ENCODE measurements around the gene LRRC49. TPM values are rescaled to one million over a fixed set of nuclear protein-coding genes. Genes with fewer than 3 reads are reported as not detected.

LRRC49 gene
- total RNA-seq, 2 experiments from 2014 or later = not detected

DNA sequence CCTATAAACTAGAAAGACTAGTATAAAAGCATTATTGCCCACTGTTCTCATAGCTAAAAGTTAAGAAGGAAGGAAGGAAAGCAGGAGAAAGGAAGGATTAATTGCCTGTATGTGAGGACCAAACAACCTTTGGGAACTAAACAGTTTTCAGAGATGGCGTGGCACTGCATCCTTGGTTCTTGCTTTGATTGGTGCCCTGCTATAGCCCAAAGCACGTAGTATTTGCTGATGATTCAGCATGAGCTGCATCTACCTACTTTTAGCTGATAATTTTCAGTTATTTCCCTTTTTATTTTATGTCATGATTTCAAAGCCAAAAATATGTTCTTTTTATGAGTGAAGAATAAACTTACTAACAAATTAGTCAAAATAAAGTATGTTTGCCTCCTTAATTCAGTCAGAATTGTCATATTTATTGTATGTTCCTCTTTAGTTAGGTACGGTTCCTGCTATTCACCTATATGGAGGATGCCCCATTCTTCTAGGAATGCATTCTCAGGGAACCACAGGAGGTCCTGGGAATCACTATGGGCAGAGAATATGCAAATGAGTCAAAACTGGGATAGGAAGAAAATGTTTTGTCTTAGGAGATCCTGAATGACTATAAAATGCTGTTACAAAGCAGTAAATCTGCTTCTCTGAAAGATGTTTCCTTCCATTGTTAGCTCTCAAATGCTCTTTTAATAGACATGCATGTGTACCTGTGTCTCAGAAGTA, 157.2 kb downstream of the LRRC49 start:
- Mint-ChIP-seq H3K27ac (no peak overlapping the region), H3K27me3 (peaks cover 7% of the 10 kb centered on the region), H3K4me3 (no peak overlapping the region), H3K9me3 (no peaks in the 10 kb centered on the region), H3K36me3 (no peaks in the 10 kb centered on the region), H3K4me1 (no peaks in the 10 kb centered on the region)
- no peak for ATAC-seq (ENCODE audit: low read depth)
- POLR2A ChIA-PET = no interaction called here
- no peak for DNase-seq

DNA sequence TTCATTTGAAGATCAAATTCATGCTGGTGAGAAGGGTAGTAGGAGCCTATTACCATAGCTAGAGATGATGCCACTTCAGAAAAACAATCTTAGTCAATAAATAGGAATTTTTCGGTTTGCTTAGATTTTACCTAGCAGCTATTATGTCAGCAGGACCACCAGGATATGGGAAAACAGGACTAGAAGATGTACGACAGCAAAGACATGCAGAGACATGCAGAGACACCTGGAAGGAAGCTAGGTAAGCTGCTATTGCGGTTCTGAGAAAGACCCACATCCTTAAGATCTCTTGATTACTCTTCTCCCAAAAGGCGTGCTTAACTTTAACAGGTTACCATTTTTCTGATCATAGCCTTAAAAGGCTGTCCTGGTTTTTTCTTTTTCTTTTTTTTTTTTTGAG, 157.8 kb downstream of the LRRC49 start:
- Mint-ChIP-seq H3K36me3 (no peaks in the 10 kb centered on the region), H3K27ac (no peak overlapping the region), H3K27me3 (peaks cover 4% of the 10 kb centered on the region), H3K4me3 (no peak overlapping the region), H3K9me3 (no peaks in the 10 kb centered on the region), H3K4me1 (no peaks in the 10 kb centered on the region)
- no peak for ATAC-seq (ENCODE audit: low read depth)
- DNase-seq = no peak
- POLR2A ChIA-PET = no interaction called here

DNA sequence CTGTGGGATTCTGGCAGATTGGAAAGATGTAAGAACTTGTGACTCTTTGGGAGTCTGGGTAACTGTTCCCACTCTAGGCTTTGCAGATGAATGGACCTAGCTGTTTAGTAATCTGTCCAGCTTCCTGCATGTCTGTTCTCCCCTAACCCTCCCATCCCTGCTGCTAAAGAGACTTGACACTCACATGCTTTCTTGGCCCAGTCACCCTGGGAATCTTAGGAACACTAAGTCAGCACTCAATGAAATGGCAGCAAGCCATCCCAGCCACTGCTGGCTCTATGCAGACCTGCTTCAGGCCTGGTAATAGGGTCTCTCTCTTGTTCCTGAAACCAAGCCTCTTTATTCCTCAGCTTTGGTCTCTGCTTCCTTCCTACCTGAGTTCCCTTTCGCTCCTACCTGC, 158.9 kb downstream of the LRRC49 start:
- Mint-ChIP-seq H3K27ac (no peak overlapping the region), H3K4me3 (no peak overlapping the region), H3K27me3 (peaks cover 2% of the 10 kb centered on the region), H3K4me1 (no peaks in the 10 kb centered on the region), H3K9me3 (no peaks in the 10 kb centered on the region), H3K36me3 (no peaks in the 10 kb centered on the region)
- no peak for ATAC-seq (ENCODE audit: low read depth)
- POLR2A ChIA-PET = no interaction called here
- no peak for DNase-seq

DNA sequence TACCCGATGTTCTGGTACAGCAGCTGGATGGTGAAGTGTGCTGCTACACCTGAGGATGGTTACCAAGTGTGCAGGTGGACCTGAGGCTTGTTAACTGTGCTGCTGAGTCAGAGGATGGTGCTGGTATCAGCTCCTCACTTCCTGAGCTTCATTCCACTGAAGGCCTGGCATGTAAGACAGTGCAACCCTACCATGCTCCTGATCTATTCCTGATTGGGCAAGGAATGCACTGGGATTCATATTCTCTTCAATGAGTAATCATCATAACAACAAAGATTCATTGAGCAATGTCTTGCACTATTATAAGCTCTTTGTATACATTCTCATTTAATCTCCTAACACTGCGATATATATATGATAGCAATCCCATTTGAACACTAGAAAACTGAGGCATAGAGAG, 159.7 kb downstream of the LRRC49 start:
- H3K4me1 Mint-ChIP-seq = no peaks in the 10 kb centered on the region
- no peak for ATAC-seq (ENCODE audit: low read depth)
- no peak overlapping the region for H3K4me3 Mint-ChIP-seq
- H3K27me3 Mint-ChIP-seq = no peaks in the 10 kb centered on the region
- POLR2A ChIA-PET = no interaction called here
- no peak for DNase-seq
- H3K9me3 Mint-ChIP-seq = no peaks in the 10 kb centered on the region
- H3K36me3 Mint-ChIP-seq = no peaks in the 10 kb centered on the region
- no peak overlapping the region for H3K27ac Mint-ChIP-seq

DNA sequence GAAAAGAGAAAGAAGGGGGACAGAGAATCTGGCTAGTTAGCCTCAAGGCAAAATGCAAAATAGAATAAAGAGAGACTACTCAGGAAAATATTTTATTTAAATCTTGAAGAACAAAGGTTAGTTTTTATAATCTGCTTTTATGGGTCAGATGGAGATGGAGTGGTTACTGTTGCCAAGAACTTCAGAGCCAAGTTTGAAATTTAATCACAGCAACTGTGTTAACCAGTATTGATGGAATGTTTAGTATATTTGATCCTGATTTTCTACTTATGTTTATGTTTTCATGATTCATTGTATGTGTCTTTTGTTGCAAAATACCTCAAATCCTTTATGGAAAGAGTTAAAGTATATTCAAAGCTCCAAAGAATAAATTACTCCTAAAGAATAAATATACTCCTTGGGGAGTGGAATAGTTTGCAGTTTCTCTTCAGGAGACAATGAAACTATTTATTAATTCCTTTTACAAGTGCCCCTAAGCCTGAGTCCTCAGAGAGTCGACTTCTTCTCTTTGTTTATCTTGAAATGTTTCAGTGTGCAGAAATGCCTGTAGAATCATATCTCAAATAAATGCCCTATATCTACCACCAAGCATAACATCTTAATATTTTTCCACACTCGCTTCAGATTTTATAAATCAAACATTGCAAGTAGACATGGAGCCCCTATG, 161.8 kb downstream of the LRRC49 start:
- Mint-ChIP-seq H3K36me3 (no peaks in the 10 kb centered on the region), H3K9me3 (no peaks in the 10 kb centered on the region), H3K4me1 (no peaks in the 10 kb centered on the region), H3K27ac (no peak overlapping the region), H3K4me3 (no peak overlapping the region), H3K27me3 (no peaks in the 10 kb centered on the region)
- DNase-seq (no peak), ATAC-seq (ENCODE audit: low read depth) (no peak)
- POLR2A ChIA-PET = no interaction called here

DNA sequence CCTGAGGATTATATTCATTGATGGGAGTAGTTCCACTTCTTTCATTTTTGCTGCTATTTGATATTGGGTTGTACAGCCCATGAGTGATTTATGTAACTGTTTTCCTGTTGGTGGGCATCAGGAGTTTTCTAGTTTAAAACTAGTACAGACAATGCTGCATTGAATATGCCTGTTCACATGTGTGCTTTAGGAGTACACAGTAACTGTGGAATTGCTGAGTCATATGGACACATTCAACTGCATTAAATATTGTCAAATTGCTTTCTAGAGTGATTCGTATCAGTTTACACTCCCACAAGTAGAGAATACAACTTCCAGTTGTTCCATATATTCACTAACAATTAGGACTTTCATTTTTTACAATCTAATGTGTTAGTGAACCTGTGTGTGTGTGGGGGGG, 162.8 kb downstream of the LRRC49 start:
- POLR2A ChIA-PET = no interaction called here
- Mint-ChIP-seq H3K4me3 (no peak overlapping the region), H3K36me3 (no peaks in the 10 kb centered on the region), H3K4me1 (no peaks in the 10 kb centered on the region), H3K27ac (no peak overlapping the region), H3K27me3 (peaks cover 7% of the 10 kb centered on the region), H3K9me3 (peaks cover 2% of the 10 kb centered on the region)
- no peak for DNase-seq
- no peak for ATAC-seq (ENCODE audit: low read depth)

DNA sequence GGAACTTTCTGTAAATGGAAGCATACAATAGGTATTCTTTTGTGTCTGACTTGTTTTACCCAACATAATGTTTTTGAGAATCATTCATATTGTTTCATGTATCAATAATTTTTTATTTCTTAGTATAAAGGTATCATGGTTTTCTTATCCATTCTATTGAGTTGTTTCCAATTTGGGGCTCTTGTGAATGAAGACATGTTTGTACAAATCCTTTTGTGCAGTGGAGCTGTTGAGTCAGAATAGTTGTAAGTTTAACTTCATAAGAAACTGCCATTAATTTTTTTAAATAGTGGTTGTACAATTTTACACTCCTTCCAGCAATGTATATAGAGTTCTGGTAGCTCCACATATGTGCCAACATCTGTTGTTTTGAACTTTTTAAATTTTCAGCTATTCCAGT, 163.5 kb downstream of the LRRC49 start:
- no peaks in the 10 kb centered on the region for H3K4me1 Mint-ChIP-seq
- no peaks in the 10 kb centered on the region for H3K36me3 Mint-ChIP-seq
- H3K27ac Mint-ChIP-seq = no peak overlapping the region
- ATAC-seq (ENCODE audit: low read depth) = no peak
- peaks cover 7% of the 10 kb centered on the region for H3K27me3 Mint-ChIP-seq
- no peak for DNase-seq
- POLR2A ChIA-PET = no interaction called here
- H3K9me3 Mint-ChIP-seq = peaks cover 2% of the 10 kb centered on the region
- no peak overlapping the region for H3K4me3 Mint-ChIP-seq

DNA sequence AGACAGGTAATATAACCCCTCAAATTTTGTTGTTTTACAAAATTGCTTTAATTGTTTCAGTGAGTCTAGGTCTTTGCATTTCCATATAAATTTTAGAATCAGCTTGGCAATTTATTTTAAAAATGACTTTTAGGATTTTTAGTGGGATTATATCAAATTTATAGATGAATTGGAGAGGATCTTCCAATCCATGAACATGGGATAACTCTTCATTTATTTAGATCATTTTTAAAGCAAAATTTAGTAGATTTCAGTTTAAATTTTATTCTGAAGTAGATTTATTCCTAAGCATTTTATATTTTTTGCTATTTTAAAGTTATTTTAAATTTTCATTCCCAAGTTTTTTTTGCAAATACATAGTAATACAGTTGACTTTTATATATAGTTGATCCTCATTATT, 164.5 kb downstream of the LRRC49 start:
- Mint-ChIP-seq H3K4me1 (no peaks in the 10 kb centered on the region), H3K27me3 (peaks cover 7% of the 10 kb centered on the region), H3K36me3 (no peaks in the 10 kb centered on the region), H3K27ac (no peak overlapping the region), H3K9me3 (peaks cover 2% of the 10 kb centered on the region), H3K4me3 (no peak overlapping the region)
- DNase-seq = no peak
- ATAC-seq (ENCODE audit: low read depth) = no peak
- POLR2A ChIA-PET = no interaction called here

DNA sequence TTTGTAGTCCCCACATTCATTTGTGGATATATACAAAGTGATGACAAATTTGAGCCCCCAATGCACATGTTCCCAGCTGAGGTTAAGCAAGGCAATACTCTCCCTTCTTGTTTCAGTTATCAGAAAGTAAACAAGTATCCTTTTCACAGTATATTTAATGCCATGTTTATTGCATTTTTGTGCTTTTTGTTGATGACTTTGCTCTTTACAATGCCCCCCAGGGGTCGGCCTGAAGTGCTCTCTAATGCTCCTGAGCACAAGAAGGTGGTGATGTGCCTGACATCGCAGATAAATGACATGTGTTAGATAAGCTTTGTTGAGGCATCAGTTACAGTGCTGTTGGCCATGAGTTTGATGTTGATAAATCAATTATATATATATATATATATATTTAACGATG, 165.0 kb downstream of the LRRC49 start:
- Mint-ChIP-seq H3K36me3 (no peaks in the 10 kb centered on the region), H3K27ac (no peak overlapping the region), H3K4me3 (no peak overlapping the region), H3K9me3 (peaks cover 2% of the 10 kb centered on the region), H3K27me3 (peaks cover 7% of the 10 kb centered on the region), H3K4me1 (no peaks in the 10 kb centered on the region)
- no peak for ATAC-seq (ENCODE audit: low read depth)
- no peak for DNase-seq
- POLR2A ChIA-PET = no interaction called here

DNA sequence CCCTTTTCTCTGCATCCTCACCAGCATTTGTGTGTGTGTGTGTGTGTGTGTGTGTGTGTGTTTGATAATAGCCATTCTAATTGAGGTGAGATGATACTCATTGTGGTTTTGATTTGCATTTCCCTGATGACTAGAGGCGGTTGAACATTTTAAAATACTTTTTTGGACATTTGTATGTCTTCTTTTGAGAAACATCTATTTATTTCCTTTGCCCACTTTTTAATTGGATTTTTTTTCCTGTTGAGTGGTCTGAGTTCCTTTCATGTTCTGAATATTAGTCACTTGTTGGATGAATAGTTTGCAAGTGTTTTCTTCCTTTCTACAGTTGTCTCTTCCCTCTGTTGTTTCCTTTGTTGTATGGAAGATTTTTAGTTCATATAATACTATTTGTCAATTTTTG, 168.4 kb downstream of the LRRC49 start:
- H3K36me3 Mint-ChIP-seq = no peaks in the 10 kb centered on the region
- DNase-seq (no peak), ATAC-seq (ENCODE audit: low read depth) (no peak)
- H3K27me3 Mint-ChIP-seq = peaks cover 10% of the 10 kb centered on the region
- H3K9me3 Mint-ChIP-seq = peaks cover 2% of the 10 kb centered on the region
- POLR2A ChIA-PET = no interaction called here
- H3K4me1 Mint-ChIP-seq = no peaks in the 10 kb centered on the region
- H3K27ac Mint-ChIP-seq = no peak overlapping the region
- H3K4me3 Mint-ChIP-seq = no peak overlapping the region

DNA sequence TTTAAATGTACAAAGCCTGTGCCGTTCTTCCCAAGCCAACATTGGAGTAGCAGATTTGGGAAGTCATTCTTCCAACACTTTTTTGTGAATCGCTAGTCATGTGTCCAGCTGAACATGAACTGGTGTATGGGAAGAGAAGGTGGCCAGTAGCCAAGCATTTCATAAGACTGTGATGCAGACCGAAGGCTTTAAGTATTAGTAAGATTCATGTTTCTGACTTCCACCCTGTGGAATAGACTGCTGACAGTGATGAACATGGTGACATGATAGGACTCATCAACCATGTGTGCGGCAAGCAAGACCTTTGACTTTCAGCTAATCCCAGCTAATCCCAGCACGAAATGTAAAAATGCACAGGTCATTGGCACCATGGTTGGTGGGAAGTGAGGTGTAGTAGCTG, 174.4 kb downstream of the LRRC49 start:
- DNase-seq (no peak), ATAC-seq (ENCODE audit: low read depth) (no peak)
- Mint-ChIP-seq H3K27me3 (peaks cover 7% of the 10 kb centered on the region), H3K4me1 (no peaks in the 10 kb centered on the region), H3K36me3 (no peaks in the 10 kb centered on the region), H3K27ac (no peak overlapping the region), H3K4me3 (no peak overlapping the region), H3K9me3 (peaks cover 1% of the 10 kb centered on the region)
- POLR2A ChIA-PET = no interaction called here

DNA sequence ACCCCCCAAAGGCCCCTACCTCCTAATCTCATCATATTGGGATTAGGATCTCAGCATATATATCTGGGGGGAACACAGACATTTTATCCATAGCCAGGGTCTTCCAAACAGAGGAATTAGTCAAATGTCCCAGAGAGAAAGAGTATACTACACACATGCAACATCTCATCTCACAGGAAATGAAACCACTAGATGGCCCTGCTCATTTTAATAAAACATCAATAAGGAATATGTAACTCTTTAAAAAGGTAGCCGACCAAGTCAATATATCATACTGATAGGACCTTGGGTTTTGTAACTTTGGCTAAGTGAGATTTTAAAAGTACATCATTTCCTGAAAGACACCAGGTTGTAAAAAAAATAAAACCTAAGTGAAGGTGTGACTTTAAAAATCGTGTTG, 177.1 kb downstream of the LRRC49 start:
- DNase-seq = no peak
- ATAC-seq (ENCODE audit: low read depth) = no peak
- H3K4me1 Mint-ChIP-seq = no peaks in the 10 kb centered on the region
- peaks cover 1% of the 10 kb centered on the region for H3K9me3 Mint-ChIP-seq
- no peak overlapping the region for H3K4me3 Mint-ChIP-seq
- H3K27ac Mint-ChIP-seq = no peak overlapping the region
- peaks cover 7% of the 10 kb centered on the region for H3K27me3 Mint-ChIP-seq
- POLR2A ChIA-PET = no interaction called here
- H3K36me3 Mint-ChIP-seq = no peaks in the 10 kb centered on the region

DNA sequence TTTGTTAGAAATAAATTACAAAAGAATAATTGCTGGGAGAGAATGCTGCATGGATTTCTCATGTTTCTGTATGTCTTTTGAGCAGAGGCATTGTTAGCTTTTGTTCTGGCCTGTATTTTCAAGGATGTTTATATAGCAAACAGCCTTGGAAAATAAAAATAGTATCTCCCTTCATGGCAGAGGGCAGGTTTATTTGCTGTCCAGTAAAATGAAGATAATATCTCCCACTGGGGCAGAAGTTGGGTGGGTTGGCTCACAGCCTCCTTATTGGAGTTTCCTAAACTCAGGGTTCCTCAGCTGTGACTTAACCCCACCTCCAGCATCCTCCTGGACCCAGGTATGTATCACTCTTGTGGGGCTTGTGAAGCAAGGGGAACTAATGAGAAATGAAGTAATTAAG, 178.9 kb downstream of the LRRC49 start:
- Mint-ChIP-seq H3K4me1 (no peaks in the 10 kb centered on the region), H3K27me3 (peaks cover 4% of the 10 kb centered on the region), H3K27ac (no peak overlapping the region), H3K9me3 (peaks cover 1% of the 10 kb centered on the region), H3K4me3 (no peak overlapping the region), H3K36me3 (no peaks in the 10 kb centered on the region)
- ATAC-seq (ENCODE audit: low read depth) (no peak), DNase-seq (no peak)
- POLR2A ChIA-PET = no interaction called here

DNA sequence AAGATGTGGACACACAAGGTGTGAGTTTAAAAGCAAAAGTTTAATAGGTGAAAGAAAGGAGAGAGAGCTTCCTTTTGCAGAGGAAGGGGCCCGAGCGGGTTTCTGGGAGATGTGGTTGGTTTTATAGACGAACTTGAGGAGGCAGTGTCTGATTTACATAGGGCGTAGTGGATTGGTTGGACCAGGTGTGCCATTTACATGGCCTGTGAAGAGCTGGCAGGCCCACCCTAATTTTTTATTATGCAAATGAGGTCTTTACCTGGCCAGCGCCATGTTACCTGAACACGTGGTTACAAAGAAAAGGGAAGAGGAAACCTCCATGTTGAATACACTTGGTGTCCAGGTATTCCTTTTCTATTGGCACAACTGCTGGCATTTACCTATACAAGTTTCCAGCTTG, 179.8 kb downstream of the LRRC49 start:
- Mint-ChIP-seq H3K27me3 (peaks cover 4% of the 10 kb centered on the region), H3K9me3 (peaks cover 1% of the 10 kb centered on the region), H3K36me3 (no peaks in the 10 kb centered on the region), H3K4me3 (no peak overlapping the region), H3K27ac (no peak overlapping the region), H3K4me1 (no peaks in the 10 kb centered on the region)
- POLR2A ChIA-PET = no interaction called here
- no peak for DNase-seq
- ATAC-seq (ENCODE audit: low read depth) = no peak
